ENCODE results near the gene PRIMA1.

DNA sequence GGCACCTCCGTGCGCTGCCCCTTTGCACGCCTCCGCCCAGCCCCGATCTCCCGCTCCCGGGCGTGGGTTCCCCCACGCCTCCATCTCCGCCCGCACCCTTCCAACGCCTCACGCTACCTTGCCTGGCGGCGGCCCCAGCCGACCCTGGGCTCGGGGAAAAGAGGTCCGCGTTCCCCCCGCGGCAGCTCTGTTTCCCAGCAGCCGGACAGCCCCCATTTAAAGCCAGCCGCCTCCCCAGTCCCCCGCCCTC is at the start of gene PRIMA1:
- TF ChIP-seq CTCF (IDR thresholded peaks at IDR 0.05; ENCODE audit: low read length) (no peak), EZH2 (IDR thresholded peaks at IDR 0.05; ENCODE audit: borderline replicate concordance, low read length) (no peak)
